OCI-LY7 (cell line): ENCODE measurements around the gene CCDC47. TPM values are rescaled to one million over a fixed set of nuclear protein-coding genes. Genes with fewer than 3 reads are reported as not detected.

ENCODE experiments used
- BruUV-seq: library from RNA; stranded (reverse); fragments of 400-500 nt; replicated peaks from 2 replicates; lab custom pipeline; 2021; lab: Mats Ljungman, UMichigan
- CTCF ChIA-PET: fragments of 300-600 bp; sonication (Branson Sonifier 250); formaldehyde crosslinking; loops from one replicate; lab custom pipeline; 2022; ENCODE audit warnings: antibody characterized with exemption; ENCODE audit not compliant: unreplicated experiment; lab: Charles Lee
- POLR2A ChIA-PET: fragments of 300-600 bp; sonication (Branson Sonifier 250); formaldehyde crosslinking; loops from one replicate; lab custom pipeline; 2022; ENCODE audit warnings: antibody characterized with exemption; lab: Charles Lee
- DNase-seq: peaks from one replicate; pipeline ENCODE4 v3.0.0-alpha.2; 2015; ENCODE audit warnings: low spot score
- H2AFZ ChIP-seq: fragments of 200-600 bp; sonication (generic), shearing (Covaris generic); 2 replicates; pipeline ENCODE4 v1.6.1; 2014; ENCODE audit warnings: mild to moderate bottlenecking, antibody characterized with exemption, low read length, moderate library complexity
- H3K27ac ChIP-seq: fragments of 200-600 bp; sonication (generic); 2 replicates; pipeline ENCODE4 v1.5.1; 2014; ENCODE audit warnings: mixed run types, low read depth, mild to moderate bottlenecking, moderate library complexity, low read length, inconsistent platforms; ENCODE audit not compliant: poor library complexity, severe bottlenecking
- H3K36me3 ChIP-seq: fragments of 200-600 bp; sonication (generic); 2 replicates; pipeline ENCODE4 v1.6.1; 2014; ENCODE audit warnings: mild to moderate bottlenecking, antibody characterized with exemption, low read length, moderate library complexity, mixed read lengths; ENCODE audit not compliant: insufficient read depth
- H3K4me1 ChIP-seq: fragments of 200-600 bp; sonication (generic); 2 replicates; pipeline ENCODE4 v1.5.1; 2014; ENCODE audit warnings: mild to moderate bottlenecking, low read length; ENCODE audit not compliant: insufficient read depth, poor library complexity, severe bottlenecking
- H3K4me2 ChIP-seq: fragments of 200-600 bp; sonication (generic); 2 replicates; pipeline ENCODE4 v1.6.1; 2014; ENCODE audit warnings: mild to moderate bottlenecking, low read length
- H3K4me3 ChIP-seq: fragments of 200-600 bp; sonication (generic); 2 replicates; pipeline ENCODE4 v1.5.1; 2014; ENCODE audit warnings: mild to moderate bottlenecking, low read depth, low read length; ENCODE audit not compliant: poor library complexity, severe bottlenecking
- H3K79me2 ChIP-seq: fragments of 200-600 bp; sonication (generic); 2 replicates; pipeline ENCODE4 v1.6.1; 2016; ENCODE audit warnings: low read depth, mild to moderate bottlenecking, low read length, moderate library complexity, mixed read lengths; ENCODE audit not compliant: insufficient read depth
- H3K9me2 ChIP-seq: fragments of 200-600 bp; sonication (generic); 2 replicates; pipeline ENCODE4 v1.6.1; 2016; ENCODE audit warnings: mild to moderate bottlenecking, low read length, mixed read lengths; ENCODE audit not compliant: insufficient read depth
- H3K9me3 ChIP-seq: fragments of 200-600 bp; sonication (generic); 2 replicates; pipeline ENCODE4 v1.6.1; 2014; ENCODE audit warnings: mild to moderate bottlenecking, mixed run types, low read length, mixed read lengths
- H4K20me1 ChIP-seq: fragments of 200-600 bp; sonication (generic); 2 replicates; pipeline ENCODE4 v1.6.1; 2014; ENCODE audit warnings: mild to moderate bottlenecking, antibody characterized with exemption, low read length, moderate library complexity, mixed read lengths; ENCODE audit not compliant: insufficient read depth
- CTCF ChIP-seq: fragments of 200-600 bp; sonication (generic); conservative IDR thresholded peaks from 2 replicates; pipeline ENCODE4 v1.5.1; 2014; ENCODE audit warnings: mild to moderate bottlenecking, antibody characterized with exemption, low read length, moderate library complexity, mixed read lengths
- EZH2phosphoT487 ChIP-seq: fragments of 200-600 bp; sonication (generic); IDR thresholded peaks from 2 replicates; pipeline ENCODE4 v1.6.1; 2018; ENCODE audit warnings: low read depth, borderline replicate concordance, mild to moderate bottlenecking, mixed run types, antibody characterized with exemption, low read length, moderate library complexity, mixed read lengths
- intact Hi-C: fragments of 100-400 bp; cut with micrococcal nuclease; formaldehyde crosslinking; loops from one replicate; pipeline ENCODE4 v1.10.0; 2022; ENCODE audit not compliant: unreplicated experiment
- total RNA-seq, 2 experiments: library from RNA; depleted of rRNA in 1 of 2; stranded (reverse); fragments of >200 nt in 1 of 2; shearing (Covaris generic) in 1 of 2; gene quantifications; 2 replicates each; pipeline ENCODE4 v1.2.3, GENCODE V29; 2014 to 2022

Gene CCDC47
- total RNA-seq, 2 experiments from 2014 or later = 27.5 to 50.3 TPM

DNA sequence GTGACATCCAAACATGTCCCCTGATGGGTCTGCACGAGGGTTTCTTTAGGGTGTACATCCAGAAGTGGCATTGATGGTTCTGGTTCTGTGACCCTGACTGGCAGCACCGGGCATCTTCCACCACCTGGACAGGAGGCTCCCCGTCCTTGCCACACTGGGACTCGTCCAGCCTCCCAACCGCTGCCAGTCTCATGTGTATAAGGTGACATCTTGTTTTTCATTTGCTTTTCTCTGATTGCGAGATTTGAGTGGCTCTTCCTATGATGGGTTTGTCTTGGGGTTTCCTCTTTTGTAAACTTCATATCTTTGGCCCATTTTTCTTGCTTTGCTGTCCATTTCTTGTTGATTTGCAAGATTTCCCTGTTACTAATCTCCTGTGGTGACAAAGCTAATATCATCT, 64.3 kb downstream of the CCDC47 start:
- Histone ChIP-seq H3K36me3 (peaks cover 88% of the 10 kb centered on the region), H3K27ac (no peak overlapping the region), H3K9me3 (no peaks in the 10 kb centered on the region), H2AFZ (no peak overlapping the region), H3K4me2 (no peak overlapping the region), H3K4me1 (peaks cover 26% of the 10 kb centered on the region), H3K9me2 (no peaks in the 10 kb centered on the region), H4K20me1 (no peaks in the 10 kb centered on the region), H3K79me2 (no peaks in the 10 kb centered on the region), H3K4me3 (no peak overlapping the region)
- intact Hi-C loops = no loop called here
- TF ChIP-seq EZH2phosphoT487 = no peak
- TF ChIP-seq CTCF = no peak
- POLR2A ChIA-PET = no interaction called here
- CTCF ChIA-PET = no interaction called here
- no peak for DNase-seq
- no TSS peak for BruUV-seq

DNA sequence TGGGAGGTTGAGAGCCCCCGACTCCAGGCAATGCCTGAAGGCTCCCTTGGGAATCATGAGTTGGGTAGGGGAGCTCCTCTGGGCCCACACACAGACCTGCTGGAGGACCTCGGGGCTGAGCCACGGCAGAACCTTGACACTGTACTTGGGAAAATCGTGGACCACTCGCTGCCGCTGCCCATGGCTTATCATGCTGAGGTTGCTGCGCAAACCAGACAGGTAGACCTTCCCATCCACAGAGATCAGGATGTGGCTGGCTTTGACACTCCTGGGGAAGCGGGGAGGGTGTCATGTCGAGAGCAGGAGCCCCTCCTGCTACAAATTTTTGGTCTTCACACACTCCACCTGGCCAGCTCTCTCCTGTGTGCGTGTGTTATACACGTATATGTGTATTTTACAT, 66.2 kb downstream of the CCDC47 start:
- H2AFZ ChIP-seq = no peak overlapping the region
- BruUV-seq = no TSS peak
- DNase-seq = no peak
- H3K36me3 ChIP-seq = peaks cover 92% of the 10 kb centered on the region
- H4K20me1 ChIP-seq = 0 out of 2 replicates have a peak, but pooled peaks cover 6% of the 10 kb centered on the region
- H3K79me2 ChIP-seq = peaks cover 18% of the 10 kb centered on the region
- CTCF ChIA-PET = no interaction called here
- no peak overlapping the region for H3K27ac ChIP-seq
- H3K4me3 ChIP-seq = no peak overlapping the region
- TF ChIP-seq CTCF (no peak), EZH2phosphoT487 (no peak)
- no peaks in the 10 kb centered on the region for H3K9me2 ChIP-seq
- POLR2A ChIA-PET = interaction anchor here (0.6 kb wide), 2 partner anchors 35 to 127 kb away, joined by 3 read pairs; no protein-coding TSS in a partner anchor
- no peak overlapping the region for H3K4me2 ChIP-seq
- H3K9me3 ChIP-seq = no peaks in the 10 kb centered on the region
- intact Hi-C loops = no loop called here
- H3K4me1 ChIP-seq = peaks cover 45% of the 10 kb centered on the region

GRCh38 chr17:63706336-63707082, 66.9 kb downstream of the CCDC47 start:
- Histone ChIP-seq H2AFZ (no peak overlapping the region), H3K9me3 (no peaks in the 10 kb centered on the region), H3K27ac (peak overlapping the region; percentile 56), H3K4me3 (no peak overlapping the region), H3K4me1 (peaks cover 51% of the 10 kb centered on the region), H3K9me2 (no peaks in the 10 kb centered on the region), H3K4me2 (peak overlapping the region; percentile 59), H3K79me2 (peaks cover 22% of the 10 kb centered on the region), H3K36me3 (peaks cover 85% of the 10 kb centered on the region), H4K20me1 (0 out of 2 replicates have a peak, but pooled peaks cover 6% of the 10 kb centered on the region)
- no TSS peak for BruUV-seq
- CTCF ChIA-PET = no interaction called here
- intact Hi-C loops = no loop called here
- TF ChIP-seq CTCF = no peak
- TF ChIP-seq EZH2phosphoT487 = no peak
- DNase-seq = no peak
- POLR2A ChIA-PET = interaction anchor here (0.5 to 0.9 kb wide), 4 partner anchors 31 to 1051 kb away, joined by 3 to 4 read pairs (median 3); no protein-coding TSS in a partner anchor
